K562 (cell line): ENCODE results near the gene MRPL33. TPM values are rescaled to one million over a fixed set of nuclear protein-coding genes. Genes with fewer than 3 reads are reported as not detected.

Experiments used
- ATAC-seq: fragments of 200-7000 bp; cut with Tn5 transposase; 3 replicates; pipeline ENCODE4 v1.9.1; 2020; ENCODE audit warnings: moderate library complexity
- BruUV-seq: library from RNA; stranded (reverse); fragments of 400-500 nt; replicated peaks from 2 replicates; lab custom pipeline; 2021; lab: Mats Ljungman, UMichigan
- CTCF ChIA-PET: fragments of 300-600 bp; formaldehyde crosslinking; extraction: SDS; loops from one replicate; lab custom pipeline; 2021; ENCODE audit warnings: low intra/inter-chr PET ratio; lab: Yijun Ruan, JAX
- POLR2A ChIA-PET: fragments of 300-600, 350-650 bp; sonication (Branson Sonifier 250); formaldehyde crosslinking; extraction: SDS; loops from one replicate; lab custom pipeline; 2021; ENCODE audit warnings: antibody characterized with exemption, inconsistent platforms; lab: Yijun Ruan, JAX
- DNase-seq, 4 experiments: peaks; one replicate each; pipeline versions ENCODE4 v3.0.0 to v3.0.0-alpha.2; 2011 to 2018; ENCODE audit warnings: low spot score in 3 of 4, mixed read lengths in 3 of 4; ENCODE audit errors: extremely low read depth in 1 of 4
- FAIRE-seq: peaks from 2 replicates; lab custom pipeline; 2011; peaks lifted over from hg19 to GRCh38; lab: Jason Lieb, UNC
- H2AFZ ChIP-seq: 2 replicates; pipeline ENCODE4 v1.6.0; 2011; ENCODE audit warnings: low read depth, low read length, control low read depth, inconsistent platforms
- H3K27ac ChIP-seq: fragments of 200-600 bp; 3 replicates; pipeline ENCODE4 v1.8.0; 2011; ENCODE audit warnings: low read depth, mild to moderate bottlenecking, control low read depth, inconsistent platforms, low read length, moderate library complexity, mixed read lengths; ENCODE audit errors: extremely low read depth
- H3K27me3 ChIP-seq, 2 experiments: fragments of 300-600 bp in 1 of 2; 2 replicates in 1 of 2; 3 replicates in 1 of 2; pipeline versions ENCODE4 v1.6.0 to v1.8.0; 2011; ENCODE audit warnings: inconsistent platforms in 2 of 2, low read length in 2 of 2, mild to moderate bottlenecking in 1 of 2, mixed read lengths in 1 of 2, moderate library complexity in 1 of 2; ENCODE audit not compliant: control insufficient read depth in 2 of 2, insufficient read depth in 2 of 2
- H3K36me3 ChIP-seq: fragments of 300-600 bp; 3 replicates; pipeline ENCODE4 v1.8.0; 2011; ENCODE audit warnings: mild to moderate bottlenecking, low read length, inconsistent platforms; ENCODE audit not compliant: control insufficient read depth, insufficient read depth
- H3K4me1 ChIP-seq, 2 experiments: fragments of 200-600 bp in 1 of 2; replicated peaks in 1 of 2; 2 replicates in 1 of 2; 3 replicates in 1 of 2; pipeline versions ENCODE4 v1.5.1 to v1.8.0; 2011; ENCODE audit warnings: inconsistent platforms in 2 of 2, low read length in 2 of 2, mild to moderate bottlenecking in 1 of 2, mixed read lengths in 1 of 2, moderate library complexity in 1 of 2; ENCODE audit not compliant: control insufficient read depth in 2 of 2, insufficient read depth in 2 of 2
- H3K4me2 ChIP-seq: 2 replicates; pipeline ENCODE4 v1.6.1; 2011; ENCODE audit warnings: low read length, control low read depth, inconsistent platforms, mixed read lengths; ENCODE audit not compliant: insufficient read depth
- H3K4me3 ChIP-seq: fragments of 200-600 bp; sonication (generic), shearing (Covaris generic); 2 replicates; pipeline ENCODE4 v1.5.1; 2016; ENCODE audit warnings: control low read depth, inconsistent platforms
- H3K79me2 ChIP-seq: fragments of 200-600 bp; 3 replicates; pipeline ENCODE4 v1.8.0; 2011; ENCODE audit warnings: low read length, inconsistent platforms; ENCODE audit not compliant: control insufficient read depth, insufficient read depth
- H3K9ac ChIP-seq, 2 experiments: 2 replicates each; pipeline versions ENCODE4 v1.6.0 to v1.6.1; 2011; ENCODE audit warnings: low read depth in 2 of 2, low read length in 2 of 2, control low read depth in 1 of 2, inconsistent platforms in 1 of 2, mild to moderate bottlenecking in 1 of 2, mixed read lengths in 1 of 2; ENCODE audit not compliant: insufficient read depth in 1 of 2
- H3K9me1 ChIP-seq: one replicate; pipeline ENCODE4 v1.6.0; 2011; ENCODE audit warnings: inconsistent platforms, mild to moderate bottlenecking, low read length, moderate library complexity; ENCODE audit not compliant: control insufficient read depth, insufficient read depth
- H3K9me3 ChIP-seq: replicated peaks from 2 replicates; pipeline ENCODE4 v1.5.1; 2011; ENCODE audit warnings: low read depth, low read length, inconsistent platforms; ENCODE audit not compliant: control insufficient read depth, insufficient read depth
- H4K20me1 ChIP-seq: replicated peaks from 2 replicates; pipeline ENCODE4 v1.6.1; 2011; ENCODE audit warnings: low read length, inconsistent platforms, mixed read lengths; ENCODE audit not compliant: control insufficient read depth, insufficient read depth
- CAMTA2 ChIP-seq: fragments of 250-450 bp; sonication (Bioruptor Pico); conservative IDR thresholded peaks from 2 replicates; pipeline ENCODE4 v1.5.1; 2022
- CEBPB ChIP-seq: fragments of 450-650 bp; IDR thresholded peaks from 2 replicates; pipeline ENCODE4 v1.6.1; 2016; ENCODE audit warnings: missing genetic modification characterization, missing compliant biosample characterization
- CEBPG ChIP-seq, 3 experiments: fragments of 200-800 bp in 1 of 3; sonication (Bioruptor generic) in 1 of 3; sonication (generic) in 1 of 3; formaldehyde crosslinking in 1 of 3; IDR thresholded peaks in 2 of 3; conservative IDR thresholded peaks in 1 of 3; 2 replicates each; pipeline versions ENCODE4 v1.6.1 to v1.8.0; 2016 to 2022; ENCODE audit warnings: missing compliant biosample characterization in 2 of 3, missing genetic modification characterization in 2 of 3, mild to moderate bottlenecking in 1 of 3, missing genetic modification reagents in 1 of 3
- CREM ChIP-seq: IDR thresholded peaks from 2 replicates; pipeline ENCODE4 v1.6.1; 2014; ENCODE audit warnings: antibody characterized with exemption, low read depth
- PPARD ChIP-seq: fragments of 250-450 bp; sonication (Bioruptor Pico); IDR thresholded peaks from 2 replicates; pipeline ENCODE4 v1.8.0; 2022; ENCODE audit warnings: inconsistent platforms, mild to moderate bottlenecking, moderate library complexity
- RBM17 ChIP-seq: fragments of 200-400 bp; formaldehyde crosslinking; IDR thresholded peaks from 2 replicates; pipeline ENCODE4 v1.6.1; 2017; ENCODE audit warnings: low read depth, mild to moderate bottlenecking, low read length, borderline replicate concordance
- RNF2 ChIP-seq: sonication (generic); IDR thresholded peaks from 2 replicates; pipeline ENCODE4 v1.6.1; 2016
- ZNF445 ChIP-seq: fragments of 250-450 bp; sonication (Bioruptor Pico); IDR thresholded peaks from 2 replicates; pipeline ENCODE4 v1.4.0; 2020; ENCODE audit warnings: low read depth, mild to moderate bottlenecking, moderate library complexity
- ZZZ3 ChIP-seq: fragments of 450-650 bp; IDR thresholded peaks from 2 replicates; pipeline ENCODE4 v1.6.1; 2016; ENCODE audit warnings: antibody characterized with exemption, mild to moderate bottlenecking, moderate library complexity
- WGBS: fragments of 100-300 bp; shearing (Covaris generic); methylation state at CpG from one replicate; pipeline ENCODE4 v1.1.6; 2016; ENCODE audit warnings: low coverage, mixed read lengths; ENCODE audit not compliant: insufficient coverage; ENCODE audit errors: missing lambda C conversion rate; 5-methylcytosine and 5-hydroxymethylcytosine counted together
- in situ Hi-C: fragments of 300-500 bp; cut with MboI; formaldehyde crosslinking; loops from 4 replicates; pipeline ENCODE4 v1.15.0; 2018; ENCODE audit warnings: inconsistent platforms, mixed read lengths
- intact Hi-C: fragments of 100-400 bp; cut with micrococcal nuclease; formaldehyde crosslinking; loops from 2 replicates; pipeline ENCODE4 v1.14.2; 2022
- polyA plus RNA-seq, 8 experiments: library from polyadenylated mRNA; depleted of rRNA in 4 of 8; stranded (reverse) in 5 of 8; unstranded in 3 of 8; fragments of >200 nt; fragmentation: Nextera tagmentation in 2 of 8; fragmentation: Illumina TruSeq in 1 of 8; extraction: Ambion mirVana in 2 of 8; extraction: Trizol in 1 of 8; gene quantifications; 2 replicates each; pipeline versions ENCODE4 v1.2.1 to v1.2.3, GENCODE V29; 2011 to 2014; ENCODE audit warnings: inconsistent platforms in 1 of 8, missing spikeins in 1 of 8
- total RNA-seq, 7 experiments: library from RNA; depleted of rRNA in 6 of 7; stranded (reverse); fragments of >200 nt in 6 of 7; fragmentation: Illumina TruSeq in 2 of 7; extraction: Trizol in 2 of 7; gene quantifications; 2 replicates each; pipeline versions ENCODE4 v1.2.1 to v1.2.3, GENCODE V29; 2011 to 2021; ENCODE audit warnings: low replicate concordance in 1 of 7
- TF ChIP-seq, protein P1 (sequence below): fragments of 250-450 bp; sonication (Bioruptor Pico); IDR thresholded peaks from 2 replicates; pipeline ENCODE4 v1.8.0; 2021; ENCODE audit warnings: mild to moderate bottlenecking, moderate library complexity

The MRPL33 gene
- total and polyA plus RNA-seq, 9 of the 15 experiments (the other 6 are each of a cell fraction or from before 2014, with no cell fraction given), result 68.3 to 338 (median 226) TPM

- TF ChIP-seq, protein P1, sequence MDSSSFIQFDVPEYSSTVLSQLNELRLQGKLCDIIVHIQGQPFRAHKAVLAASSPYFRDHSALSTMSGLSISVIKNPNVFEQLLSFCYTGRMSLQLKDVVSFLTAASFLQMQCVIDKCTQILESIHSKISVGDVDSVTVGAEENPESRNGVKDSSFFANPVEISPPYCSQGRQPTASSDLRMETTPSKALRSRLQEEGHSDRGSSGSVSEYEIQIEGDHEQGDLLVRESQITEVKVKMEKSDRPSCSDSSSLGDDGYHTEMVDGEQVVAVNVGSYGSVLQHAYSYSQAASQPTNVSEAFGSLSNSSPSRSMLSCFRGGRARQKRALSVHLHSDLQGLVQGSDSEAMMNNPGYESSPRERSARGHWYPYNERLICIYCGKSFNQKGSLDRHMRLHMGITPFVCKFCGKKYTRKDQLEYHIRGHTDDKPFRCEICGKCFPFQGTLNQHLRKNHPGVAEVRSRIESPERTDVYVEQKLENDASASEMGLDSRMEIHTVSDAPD (CRISPR knock-in tag), result no peak
- TF ChIP-seq PPARD, result no peak
Measured at GRCh38 chr2:27736890-27737204, 34.7 kb upstream of the MRPL33 start (continued).

DNA sequence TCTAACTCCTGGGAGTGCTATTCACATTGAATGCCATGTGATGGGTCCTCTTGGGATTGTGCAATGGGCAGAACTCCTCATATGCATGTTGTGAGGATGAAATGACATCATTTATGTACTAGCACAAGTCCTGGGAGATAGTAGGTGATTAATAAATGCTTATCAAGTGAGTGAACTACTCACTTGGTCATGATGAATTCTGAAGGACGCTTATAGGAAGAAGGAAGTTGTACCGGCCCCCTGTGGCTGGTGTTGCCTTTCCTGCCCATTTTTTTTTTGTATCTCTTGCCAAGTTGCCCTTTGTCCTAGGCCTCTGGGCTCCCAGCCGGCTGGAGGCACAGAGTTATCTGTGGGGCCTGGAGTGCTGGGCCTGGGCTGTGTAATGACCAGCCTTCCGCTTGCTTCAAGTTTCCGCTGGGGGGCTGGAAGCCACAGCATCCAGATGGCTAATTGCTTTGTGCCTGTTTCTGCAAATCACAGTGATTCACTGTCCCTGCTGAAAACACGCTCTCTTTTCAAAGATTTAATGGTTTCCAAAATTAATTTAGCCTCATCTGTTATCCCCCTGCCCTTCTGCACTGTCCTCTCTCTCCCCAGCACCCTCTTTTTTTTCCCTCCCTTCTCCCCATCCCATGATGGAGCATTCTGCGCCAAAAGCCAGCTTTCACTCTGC lies 33.7 kb upstream of the MRPL33 start:
- CTCF ChIA-PET, result no interaction called here
- no peaks in the 10 kb centered on the region for H4K20me1 ChIP-seq
- intact Hi-C loops, result no loop called here
- no peak overlapping the region for H3K9ac ChIP-seq
- no peak overlapping the region for H2AFZ ChIP-seq
- FAIRE-seq, result no peak
- WGBS, result 25% methylated on average over 6 of the region's 7 CpGs
- H3K4me3 ChIP-seq, result no peak overlapping the region
- peaks cover 5 to 25% of the 10 kb centered on the region in 2 experiments; a peak in 3 of 5 replicates for H3K27me3 ChIP-seq
- POLR2A ChIA-PET, result no interaction called here
- no peaks in the 10 kb centered on the region for H3K79me2 ChIP-seq
- H3K9me1 ChIP-seq, result no peaks in the 10 kb centered on the region
- no peak for ATAC-seq
- H3K27ac ChIP-seq, result no peak overlapping the region
- no TSS peak for BruUV-seq
- H3K4me2 ChIP-seq, result no peak overlapping the region
- in situ Hi-C loops, result no loop called here
- peak; percentile 50; the same call in 1 of the 2 replicates for TF ChIP-seq CEBPB (tag)
- 0 out of 2 replicates have a peak, but pooled peaks have one; percentile 19 for TF ChIP-seq CREM
- no peak for TF ChIP-seq ZZZ3
- TF ChIP-seq RNF2, result no peak
- no peak for TF ChIP-seq CAMTA2 (CRISPR knock-in tag)
- no peak for TF ChIP-seq CEBPG (CRISPR knock-in tag; IDR thresholded peaks at IDR 0.05)
- peak in 1 of 2 experiments; percentile 53; a peak in 2 of 4 replicates for TF ChIP-seq CEBPG (tag; conservative IDR thresholded peaks at IDR 0.05 in 1 of 2, IDR thresholded peaks at IDR 0.05 in 1 of 2)
- no peak for TF ChIP-seq ZNF445 (CRISPR knock-in tag)
- TF ChIP-seq RBM17, result no peak
- H3K4me1 ChIP-seq, result peaks cover 7 to 10% of the 10 kb centered on the region in 2 experiments; a peak in 3 of 5 replicates
- DNase-seq, result no peak
- H3K9me3 ChIP-seq, result no peaks in the 10 kb centered on the region
- no peaks in the 10 kb centered on the region for H3K36me3 ChIP-seq
